GM12865 (cell line): Measurements from ENCODE around the gene MICA.

Source experiments
- DNase-seq: peaks from one replicate; pipeline ENCODE4 v3.0.0; 2010; ENCODE audit warnings: low read depth
- H3K4me3 ChIP-seq: 2 replicates; pipeline ENCODE4 v1.5.1; 2011; ENCODE audit warnings: mild to moderate bottlenecking, low read depth, low read length, control low read depth
- TF ChIP-seq, protein P1 (sequence below): IDR thresholded peaks from 2 replicates; pipeline ENCODE4 v1.5.1; 2011; ENCODE audit warnings: low read length, control low read depth, low read depth, inconsistent platforms; ENCODE audit not compliant: insufficient read depth; ENCODE audit errors: missing control alignments

The MICA gene

DNA sequence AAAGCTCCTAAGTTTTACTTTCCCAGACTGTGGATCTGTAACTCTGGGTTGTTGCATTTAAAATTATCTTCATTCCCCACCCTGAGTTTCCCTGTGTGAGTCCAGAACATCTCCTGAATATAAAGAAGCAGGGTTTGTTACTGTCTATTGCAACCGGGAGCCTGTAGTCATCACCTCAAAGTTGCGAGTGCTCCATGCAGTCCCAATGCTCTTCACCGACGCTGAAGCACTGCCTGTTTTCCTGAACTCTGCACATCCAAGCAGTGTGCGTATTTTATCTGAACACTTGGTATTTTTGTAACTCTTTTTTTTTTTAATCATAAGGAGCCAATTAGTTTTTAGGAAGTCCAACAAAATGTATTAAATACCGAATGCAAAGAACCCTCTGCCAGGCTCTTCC, 45.5 kb upstream of the MICA start:
- H3K4me3 ChIP-seq, result peak overlapping the region; percentile 86
- DNase-seq, result no peak
- TF ChIP-seq, protein P1, sequence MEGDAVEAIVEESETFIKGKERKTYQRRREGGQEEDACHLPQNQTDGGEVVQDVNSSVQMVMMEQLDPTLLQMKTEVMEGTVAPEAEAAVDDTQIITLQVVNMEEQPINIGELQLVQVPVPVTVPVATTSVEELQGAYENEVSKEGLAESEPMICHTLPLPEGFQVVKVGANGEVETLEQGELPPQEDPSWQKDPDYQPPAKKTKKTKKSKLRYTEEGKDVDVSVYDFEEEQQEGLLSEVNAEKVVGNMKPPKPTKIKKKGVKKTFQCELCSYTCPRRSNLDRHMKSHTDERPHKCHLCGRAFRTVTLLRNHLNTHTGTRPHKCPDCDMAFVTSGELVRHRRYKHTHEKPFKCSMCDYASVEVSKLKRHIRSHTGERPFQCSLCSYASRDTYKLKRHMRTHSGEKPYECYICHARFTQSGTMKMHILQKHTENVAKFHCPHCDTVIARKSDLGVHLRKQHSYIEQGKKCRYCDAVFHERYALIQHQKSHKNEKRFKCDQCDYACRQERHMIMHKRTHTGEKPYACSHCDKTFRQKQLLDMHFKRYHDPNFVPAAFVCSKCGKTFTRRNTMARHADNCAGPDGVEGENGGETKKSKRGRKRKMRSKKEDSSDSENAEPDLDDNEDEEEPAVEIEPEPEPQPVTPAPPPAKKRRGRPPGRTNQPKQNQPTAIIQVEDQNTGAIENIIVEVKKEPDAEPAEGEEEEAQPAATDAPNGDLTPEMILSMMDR, result no peak

DNA sequence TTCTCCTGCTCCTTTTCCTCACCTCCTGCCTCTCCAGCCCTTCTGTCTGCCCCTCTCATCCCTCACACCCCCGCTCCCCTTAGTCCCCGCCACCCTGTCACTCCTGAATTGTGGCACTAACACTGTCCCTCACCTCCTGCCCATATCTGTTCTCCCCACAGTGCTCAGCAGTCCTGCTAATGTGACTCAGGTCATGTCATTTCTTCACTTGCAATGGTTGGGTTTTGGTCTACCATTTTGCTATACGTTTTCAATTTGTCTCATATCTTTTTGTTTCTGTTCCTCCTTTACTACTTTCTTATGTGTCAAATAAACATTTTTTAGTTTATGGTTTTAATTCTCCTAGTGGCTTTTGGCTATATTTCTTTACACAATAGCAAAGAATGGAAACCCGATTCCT, 45.1 kb upstream of the MICA start:
- peak; percentile 18 for DNase-seq
- TF ChIP-seq, protein P1, result no peak
- peak overlapping the region; percentile 86 for H3K4me3 ChIP-seq

DNA sequence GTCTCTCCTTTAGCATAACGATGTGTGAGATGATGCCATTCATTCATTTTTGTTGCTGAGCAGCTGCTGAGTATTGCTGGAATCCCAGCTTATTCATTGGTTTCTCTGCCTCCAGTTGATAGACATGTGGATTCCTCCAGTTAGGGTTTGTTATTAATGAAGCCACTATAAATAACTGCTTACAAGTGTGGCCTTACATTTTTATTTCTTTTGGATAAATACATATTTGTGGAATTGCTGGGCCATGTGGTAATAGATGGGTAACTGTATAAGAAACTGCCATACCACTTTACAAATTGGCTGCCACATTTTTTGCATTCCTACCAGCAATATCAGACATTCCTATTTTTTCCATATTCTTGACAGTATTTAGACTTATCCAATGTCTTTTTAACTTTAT, 43.8 kb upstream of the MICA start:
- TF ChIP-seq, protein P1, result no peak
- H3K4me3 ChIP-seq, result no peak overlapping the region
- no peak for DNase-seq

DNA sequence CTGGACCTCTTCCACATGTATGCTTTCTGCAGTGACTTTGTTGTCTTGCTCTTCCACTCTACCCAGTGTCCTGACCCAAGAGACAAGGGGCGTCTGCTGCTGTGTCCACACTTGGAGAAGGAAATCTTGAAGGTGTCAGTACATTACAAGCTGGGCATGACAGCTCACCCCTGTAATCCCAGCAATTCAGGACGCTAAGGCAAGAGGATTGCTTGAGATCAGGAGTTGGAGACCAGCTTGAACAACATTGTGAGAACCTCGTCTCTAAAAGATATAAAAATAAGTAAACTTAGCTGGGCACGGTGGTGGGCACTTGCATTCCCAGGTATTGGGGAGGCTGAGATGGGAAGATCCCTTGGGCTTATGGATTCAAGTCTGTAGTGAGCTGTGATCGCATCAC, 40.6 kb upstream of the MICA start:
- no peak for DNase-seq
- TF ChIP-seq, protein P1, result no peak
- no peak overlapping the region for H3K4me3 ChIP-seq

DNA sequence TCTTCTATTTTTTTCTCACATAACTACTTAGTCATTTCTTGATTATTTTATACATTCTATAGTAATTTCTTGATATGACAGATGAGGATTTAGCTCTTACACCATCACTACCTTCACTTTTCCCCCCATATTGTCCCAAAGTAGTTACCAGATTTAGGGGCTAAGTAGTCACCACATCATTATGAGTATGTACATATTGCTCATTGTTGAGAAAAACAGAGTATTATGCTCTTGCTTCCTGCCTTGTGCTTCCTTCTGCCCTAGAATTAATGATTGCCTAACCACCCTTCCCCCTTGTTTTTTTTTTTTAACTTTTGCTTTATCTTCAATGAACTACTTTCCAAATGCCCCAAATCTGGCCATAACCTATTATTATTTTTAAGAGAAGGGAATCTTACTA, 39.6 kb upstream of the MICA start:
- TF ChIP-seq, protein P1, result no peak
- DNase-seq, result no peak
- no peak overlapping the region for H3K4me3 ChIP-seq

DNA sequence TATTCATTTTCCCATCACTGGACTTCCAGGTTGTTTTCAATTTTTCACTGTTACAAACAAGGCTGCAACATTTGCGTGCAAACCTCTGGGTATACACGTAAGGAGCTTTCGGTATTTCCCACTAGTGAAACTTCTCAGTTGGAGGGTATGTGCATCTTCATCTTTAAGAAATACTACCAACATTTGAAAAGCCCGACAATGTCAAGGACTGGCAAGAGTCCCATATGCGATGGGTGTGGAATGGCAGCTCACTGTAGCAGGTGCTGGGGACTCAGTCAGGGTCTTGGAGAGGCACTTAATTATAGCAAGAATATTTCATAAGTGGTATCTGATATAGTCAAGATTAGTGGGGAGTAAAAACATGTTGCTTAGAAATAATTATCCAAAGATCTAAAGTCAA, 37.5 kb upstream of the MICA start:
- TF ChIP-seq, protein P1, result no peak
- H3K4me3 ChIP-seq, result no peak overlapping the region

DNA sequence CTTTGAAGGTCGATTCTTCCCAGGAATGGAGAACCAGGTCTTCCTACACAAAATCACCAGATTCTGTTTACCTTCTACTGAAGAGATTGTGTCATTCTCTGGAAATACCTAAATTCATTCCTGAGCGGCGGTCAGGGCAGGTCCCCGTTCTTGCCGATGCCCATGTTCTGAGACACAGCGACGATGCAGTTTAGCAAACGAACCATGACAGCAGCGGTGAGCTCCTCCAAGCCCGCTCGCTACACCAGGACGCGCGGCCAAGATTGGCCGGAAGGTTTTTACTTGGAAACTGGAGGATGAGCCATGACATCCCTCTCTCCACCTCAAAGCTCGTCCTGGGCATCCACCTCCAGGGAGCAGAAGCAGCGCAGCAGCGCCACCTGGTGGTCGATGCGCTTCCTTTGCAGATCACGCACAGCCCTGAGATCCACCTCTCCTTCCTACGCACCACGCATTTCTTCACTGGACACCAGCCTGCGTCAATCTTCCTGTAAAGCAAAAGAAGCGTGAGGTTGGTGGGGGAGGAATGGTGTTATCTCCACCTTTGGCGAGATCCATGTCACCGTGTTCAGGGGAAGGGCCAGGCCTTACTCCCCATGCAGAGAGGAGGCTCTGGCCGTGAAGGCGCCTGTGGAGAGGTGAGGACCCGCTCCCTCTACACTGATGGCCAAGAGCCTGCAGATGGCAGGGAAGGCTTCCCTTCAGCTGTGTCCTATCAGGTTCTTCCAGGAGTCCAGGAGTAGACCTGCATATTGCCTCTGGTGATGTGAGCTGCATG, 36.5 kb upstream of the MICA start:
- peak overlapping the region; percentile 44 for H3K4me3 ChIP-seq
- peak; percentile 93 for DNase-seq
- TF ChIP-seq, protein P1, result peak; percentile 97

More for the DNA sequence above, 37.5 kb upstream of the MICA start:
- DNase-seq, result no peak
